Measurements from ENCODE around the gene NEK11. TPM values are rescaled to one million over a fixed set of nuclear protein-coding genes. Genes with fewer than 3 reads are reported as not detected.

The NEK11 gene
- total and polyA plus RNA-seq, 11 donors: 0.38 to 4.3 (median 2.1) TPM

DNA sequence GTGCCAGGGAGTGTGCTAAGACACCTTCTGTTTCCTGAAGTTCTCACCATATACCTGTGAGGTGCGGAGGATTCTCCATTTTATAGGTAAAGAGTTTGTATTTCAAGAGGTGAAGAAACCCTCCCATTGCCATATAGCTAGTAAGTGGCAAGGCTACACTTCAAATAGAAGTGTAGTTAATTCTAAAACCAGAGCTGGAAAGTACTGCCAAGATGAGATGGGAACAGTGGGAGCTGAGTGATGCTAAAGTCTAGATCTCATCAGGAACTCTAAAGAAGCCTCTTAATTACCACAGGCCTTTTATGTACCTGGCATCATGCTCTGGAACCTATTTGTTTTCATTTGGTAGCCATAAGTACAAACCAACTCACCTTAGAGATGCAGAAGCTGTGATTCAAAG, 256.3 kb downstream of the NEK11 start:
- DNase-seq: no peak
- 96 to 100% (median 99%) methylated on average over 1 of the region's 1 CpG for WGBS, 4 donors
- ATAC-seq: peak in 2 of 4 donors; percentile 25 to 55
- TF ChIP-seq, protein P1, sequence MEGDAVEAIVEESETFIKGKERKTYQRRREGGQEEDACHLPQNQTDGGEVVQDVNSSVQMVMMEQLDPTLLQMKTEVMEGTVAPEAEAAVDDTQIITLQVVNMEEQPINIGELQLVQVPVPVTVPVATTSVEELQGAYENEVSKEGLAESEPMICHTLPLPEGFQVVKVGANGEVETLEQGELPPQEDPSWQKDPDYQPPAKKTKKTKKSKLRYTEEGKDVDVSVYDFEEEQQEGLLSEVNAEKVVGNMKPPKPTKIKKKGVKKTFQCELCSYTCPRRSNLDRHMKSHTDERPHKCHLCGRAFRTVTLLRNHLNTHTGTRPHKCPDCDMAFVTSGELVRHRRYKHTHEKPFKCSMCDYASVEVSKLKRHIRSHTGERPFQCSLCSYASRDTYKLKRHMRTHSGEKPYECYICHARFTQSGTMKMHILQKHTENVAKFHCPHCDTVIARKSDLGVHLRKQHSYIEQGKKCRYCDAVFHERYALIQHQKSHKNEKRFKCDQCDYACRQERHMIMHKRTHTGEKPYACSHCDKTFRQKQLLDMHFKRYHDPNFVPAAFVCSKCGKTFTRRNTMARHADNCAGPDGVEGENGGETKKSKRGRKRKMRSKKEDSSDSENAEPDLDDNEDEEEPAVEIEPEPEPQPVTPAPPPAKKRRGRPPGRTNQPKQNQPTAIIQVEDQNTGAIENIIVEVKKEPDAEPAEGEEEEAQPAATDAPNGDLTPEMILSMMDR (IDR thresholded peaks at IDR 0.05): no peak
- TF ChIP-seq POLR2A (IDR thresholded peaks at IDR 0.05): no peak
- Histone ChIP-seq H3K27me3 (no peaks in the 10 kb centered on the region), H3K27ac (peak overlapping the region in 1 of 12 donors; percentile 14), H3K4me3 (no peak overlapping the region), H3K36me3 (no peaks in the 10 kb centered on the region), H3K9me3 (no peaks in the 10 kb centered on the region), H3K4me1 (peaks cover 0 to 12% (median 1%) of the 10 kb centered on the region in 12 donors)
- intact Hi-C loops (cut with DNase I): no loop called here

DNA sequence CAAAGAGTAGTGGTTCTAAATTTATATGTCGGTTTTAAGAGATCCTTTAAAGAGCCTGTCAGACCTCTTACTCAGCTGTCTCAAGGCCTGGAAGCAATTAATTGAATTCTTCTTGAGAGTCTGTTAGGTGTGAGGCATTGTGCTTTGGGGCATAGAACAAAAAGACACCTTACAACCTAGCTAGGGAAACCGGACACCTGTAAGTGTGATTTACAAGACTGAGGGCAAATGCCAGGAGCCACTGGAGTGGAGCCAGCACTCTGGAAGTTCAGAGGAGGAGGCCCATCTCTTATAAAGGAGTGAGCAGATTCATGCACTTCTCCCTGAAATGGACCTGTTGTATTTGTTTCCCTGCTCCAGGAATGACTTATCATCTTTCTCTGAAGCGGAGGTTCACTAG, 257.2 kb downstream of the NEK11 start:
- no peaks in the 10 kb centered on the region for H3K27me3 ChIP-seq
- WGBS, 4 donors: 76 to 80% (median 79%) methylated on average over 3 of the region's 3 CpGs
- intact Hi-C loops (cut with DNase I): no loop called here
- no peaks in the 10 kb centered on the region for H3K36me3 ChIP-seq
- H3K4me3 ChIP-seq: no peak overlapping the region
- DNase-seq (no peak), ATAC-seq (no peak)
- H3K27ac ChIP-seq: no peak overlapping the region
- H3K9me3 ChIP-seq: peaks cover 0 to 2% (median 0%) of the 10 kb centered on the region in 12 donors
- TF ChIP-seq, protein P1 (IDR thresholded peaks at IDR 0.05): no peak
- no peak for TF ChIP-seq POLR2A (IDR thresholded peaks at IDR 0.05)
- peaks cover 0 to 12% (median 1%) of the 10 kb centered on the region in 12 donors for H3K4me1 ChIP-seq

DNA sequence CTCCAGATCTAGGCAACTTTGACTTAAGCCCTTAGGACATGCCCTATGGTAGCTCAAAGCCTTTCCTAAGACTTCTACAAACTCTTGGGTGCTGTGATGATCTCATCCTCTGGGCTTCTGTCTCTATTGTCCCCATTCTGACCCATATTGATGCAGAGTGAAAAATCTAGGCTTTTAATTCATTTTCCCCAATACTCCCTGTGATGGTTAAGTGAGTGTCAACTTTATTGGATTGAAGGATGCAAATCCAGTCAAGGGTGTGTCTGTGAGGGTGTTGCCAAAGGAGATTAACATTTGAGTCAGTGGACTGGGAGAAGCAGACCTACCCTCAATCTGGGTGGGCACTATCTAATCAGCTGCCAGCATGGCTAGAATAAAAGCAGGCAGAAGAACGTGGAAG, 257.6 kb downstream of the NEK11 start:
- peaks cover 0 to 12% (median 1%) of the 10 kb centered on the region in 12 donors for H3K4me1 ChIP-seq
- H3K27ac ChIP-seq: no peak overlapping the region
- TF ChIP-seq, protein P1 (IDR thresholded peaks at IDR 0.05): no peak
- TF ChIP-seq POLR2A (IDR thresholded peaks at IDR 0.05): no peak
- no peak for DNase-seq
- H3K4me3 ChIP-seq: no peak overlapping the region
- no peaks in the 10 kb centered on the region for H3K36me3 ChIP-seq
- peaks cover 0 to 5% (median 0%) of the 10 kb centered on the region in 12 donors for H3K9me3 ChIP-seq
- intact Hi-C loops (cut with DNase I): no loop called here
- H3K27me3 ChIP-seq: no peaks in the 10 kb centered on the region
- ATAC-seq: no peak
- 75 to 100% (median 84%) methylated on average over 1 of the region's 1 CpG for WGBS, 4 donors

DNA sequence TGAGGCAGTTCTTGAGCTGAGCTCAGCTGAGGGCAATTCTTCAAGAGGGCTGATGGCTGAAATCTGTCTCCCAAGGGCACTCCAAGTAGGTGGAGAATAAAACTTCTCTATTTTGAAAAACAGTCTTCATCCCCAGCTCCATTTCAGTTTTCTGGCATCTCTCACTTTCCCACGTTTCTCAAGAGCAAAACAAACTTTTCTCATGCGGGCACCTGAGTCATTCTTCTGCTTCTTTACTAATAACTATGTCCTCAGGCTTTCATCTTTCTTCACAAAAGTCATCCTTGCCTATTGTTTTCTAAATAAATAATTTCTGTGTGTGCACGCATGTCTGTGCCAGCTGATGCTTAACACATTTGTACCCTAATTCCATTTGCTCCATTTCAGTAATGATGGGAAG, 258.8 kb downstream of the NEK11 start:
- intact Hi-C loops (cut with DNase I): no loop called here

More for the DNA sequence above, 258.8 kb downstream of the NEK11 start:
- Histone ChIP-seq H3K27ac (no peak overlapping the region), H3K9me3 (peaks cover 0 to 5% (median 0%) of the 10 kb centered on the region in 12 donors), H3K4me3 (no peak overlapping the region), H3K36me3 (no peaks in the 10 kb centered on the region), H3K4me1 (peaks cover 0 to 12% (median 1%) of the 10 kb centered on the region in 12 donors), H3K27me3 (no peaks in the 10 kb centered on the region)
- DNase-seq: no peak
- no peak for ATAC-seq
- TF ChIP-seq, protein P1 (IDR thresholded peaks at IDR 0.05): no peak
- TF ChIP-seq POLR2A (IDR thresholded peaks at IDR 0.05): no peak
- 79 to 93% (median 87%) methylated on average over 3 of the region's 3 CpGs for WGBS, 4 donors
